Activated CD4-positive, alpha-beta memory T cell treated with anti-CD3 and anti-CD28 coated beads for 36 hours (primary cell): ENCODE measurements around the gene MICAL3. TPM values are rescaled to one million over a fixed set of nuclear protein-coding genes. Genes with fewer than 3 reads are reported as not detected.
"Not testable (repeated sequence)": the region's sequence is repeated elsewhere in the genome, so short reads cannot be mapped to it uniquely, and the experiment has no call there.

ENCODE experiments used
- CTCF ChIA-PET: fragments of 350-600 bp; sonication (Branson Sonifier 250); formaldehyde crosslinking; loops from one replicate; lab custom pipeline; 2021; ENCODE audit warnings: antibody characterized with exemption, inconsistent platforms; lab: Charles Lee
- POLR2A ChIA-PET: fragments of 350-600 bp; sonication (Branson Sonifier 250); formaldehyde crosslinking; loops from one replicate; lab custom pipeline; 2021; ENCODE audit warnings: antibody characterized with exemption; lab: Charles Lee
- DNase-seq: peaks from one replicate; pipeline ENCODE4 v3.0.0-alpha.2; 2020
- H3K27ac Mint-ChIP-seq: one replicate; pipeline ENCODE4 v1.8.0; 2021; ENCODE audit warnings: mixed read lengths
- H3K27me3 Mint-ChIP-seq: one replicate; pipeline ENCODE4 v1.8.0; 2021; ENCODE audit warnings: mixed read lengths
- H3K36me3 Mint-ChIP-seq: one replicate; pipeline ENCODE4 v1.8.0; 2021; ENCODE audit warnings: mixed read lengths
- H3K4me1 Mint-ChIP-seq: one replicate; pipeline ENCODE4 v1.8.0; 2021; ENCODE audit warnings: low read depth, mixed read lengths
- H3K4me3 Mint-ChIP-seq: one replicate; pipeline ENCODE4 v1.8.0; 2021; ENCODE audit warnings: mild to moderate bottlenecking, mixed read lengths
- H3K9me3 Mint-ChIP-seq: one replicate; pipeline ENCODE4 v1.8.0; 2021; ENCODE audit warnings: mixed read lengths
- intact Hi-C: fragments of 100-400 bp; cut with micrococcal nuclease; formaldehyde crosslinking; loops from one replicate; pipeline ENCODE4 v1.15.1; 2023
- total RNA-seq, 2 experiments: library from RNA; stranded (reverse); gene quantifications; one replicate each; pipeline ENCODE4 v1.2.3, GENCODE V29; 2021

MICAL3 gene
- total RNA-seq, 2 experiments from 2014 or later = 29.7 to 37.2 TPM

DNA sequence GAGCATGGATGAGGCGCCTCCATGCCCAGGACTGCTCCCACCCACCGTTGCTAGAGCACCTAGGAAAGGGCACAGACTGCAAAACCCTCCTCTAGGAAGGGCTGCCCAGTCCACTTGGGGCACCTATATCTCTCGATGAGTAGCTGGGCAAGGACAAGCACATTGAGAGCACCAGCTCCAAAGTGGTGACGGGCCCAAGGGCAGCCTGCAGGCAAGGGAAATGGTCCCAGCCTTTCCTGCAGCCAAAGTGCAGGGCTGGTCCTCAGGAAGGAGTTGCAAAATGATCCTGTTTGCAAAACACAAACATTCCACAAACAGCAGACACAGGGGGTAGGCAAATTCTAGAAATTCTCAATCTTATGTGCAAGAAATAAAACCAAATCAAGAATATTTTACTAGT, 32.4 kb downstream of the MICAL3 start:
- H3K27me3 Mint-ChIP-seq, POLR2A ChIA-PET, H3K36me3 Mint-ChIP-seq, H3K9me3 Mint-ChIP-seq, intact Hi-C loops, H3K4me3 Mint-ChIP-seq, DNase-seq, CTCF ChIA-PET, H3K27ac Mint-ChIP-seq: not testable (repeated sequence)
- H3K4me1 Mint-ChIP-seq = peaks cover 32% of the 10 kb centered on the region

DNA sequence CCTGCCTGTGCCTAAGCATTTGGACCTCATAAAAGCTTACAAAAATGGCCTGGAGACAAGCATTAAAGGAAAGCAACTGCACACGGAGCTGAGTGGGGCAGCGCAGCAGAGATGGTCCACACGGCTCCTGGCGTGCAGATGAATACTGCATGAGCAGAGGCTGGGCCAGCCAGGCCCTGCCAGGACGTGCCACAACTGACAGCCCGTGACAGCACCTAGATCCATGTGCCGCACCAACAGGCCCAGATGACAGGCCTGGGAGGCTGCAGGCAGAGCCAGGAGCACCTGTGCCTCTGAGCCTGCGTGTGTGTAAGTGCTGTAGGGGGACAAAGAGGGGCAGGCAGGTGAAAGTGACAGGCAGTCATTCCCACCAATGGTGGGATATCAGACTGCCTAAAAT, 33.4 kb downstream of the MICAL3 start:
- intact Hi-C loops = no loop called here
- Mint-ChIP-seq H3K9me3 (no peaks in the 10 kb centered on the region), H3K4me1 (peaks cover 26% of the 10 kb centered on the region), H3K27me3 (no peaks in the 10 kb centered on the region), H3K27ac (no peak overlapping the region), H3K4me3 (no peak overlapping the region), H3K36me3 (no peaks in the 10 kb centered on the region)
- no peak for DNase-seq
- ChIA-PET CTCF (no interaction called here), POLR2A (no interaction called here)

DNA sequence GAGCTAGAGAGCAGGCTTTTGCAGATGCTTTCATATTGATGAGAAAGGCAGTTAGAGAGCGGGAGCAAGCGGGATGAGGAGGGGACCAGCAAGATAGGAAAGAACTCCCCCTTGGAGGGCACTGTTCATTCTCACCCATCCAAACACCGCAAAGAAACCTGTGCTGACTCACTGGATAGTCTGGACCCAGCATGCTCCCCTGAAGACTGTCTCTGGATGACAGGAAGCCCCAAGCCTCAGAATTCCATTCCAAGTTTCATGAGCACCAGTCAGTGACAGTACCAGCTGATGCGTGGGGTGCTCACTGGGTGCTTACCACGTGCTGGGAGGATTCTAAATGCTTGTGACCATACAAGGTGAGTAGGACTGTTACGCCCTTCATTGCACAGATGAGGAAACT, 34.2 kb downstream of the MICAL3 start:
- DNase-seq = no peak
- intact Hi-C loops = no loop called here
- no peaks in the 10 kb centered on the region for H3K27me3 Mint-ChIP-seq
- POLR2A ChIA-PET = no interaction called here
- H3K4me3 Mint-ChIP-seq = no peak overlapping the region
- H3K4me1 Mint-ChIP-seq = peaks cover 28% of the 10 kb centered on the region
- no peaks in the 10 kb centered on the region for H3K36me3 Mint-ChIP-seq
- H3K9me3 Mint-ChIP-seq = no peaks in the 10 kb centered on the region
- no peak overlapping the region for H3K27ac Mint-ChIP-seq
- CTCF ChIA-PET = no interaction called here

DNA sequence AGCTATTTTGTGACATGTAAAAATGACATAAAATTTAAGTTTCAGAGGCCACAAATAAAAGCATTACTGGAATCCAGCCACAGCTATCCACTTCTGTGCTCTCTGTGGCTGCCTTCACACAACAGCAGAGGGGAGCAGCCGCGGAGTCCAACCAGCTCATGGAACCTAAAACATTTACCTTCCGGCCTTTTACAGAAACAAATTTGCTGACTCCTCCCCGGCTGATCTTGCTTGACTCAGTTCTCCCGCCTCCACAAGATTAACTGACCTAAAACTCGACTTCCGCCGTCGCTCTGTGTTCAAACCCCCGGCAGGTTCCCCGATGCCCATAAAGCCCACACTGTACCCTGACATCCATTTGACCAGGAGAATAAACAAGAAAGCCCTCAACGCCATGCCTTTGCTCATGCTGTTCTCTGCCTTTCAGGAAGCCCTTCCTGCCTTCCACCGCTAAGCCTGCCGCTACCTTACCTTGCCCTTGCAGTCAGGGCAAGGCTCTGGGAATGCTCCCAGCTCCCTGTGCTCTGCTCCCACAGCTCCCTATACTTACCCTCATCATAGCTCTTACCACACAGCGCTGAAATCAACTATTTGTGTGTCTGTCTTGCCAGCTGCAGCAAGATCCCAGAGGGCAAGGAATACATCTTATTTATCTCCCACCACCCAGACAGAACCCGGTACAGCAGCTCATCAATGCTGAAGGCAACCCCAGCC, 35.4 kb downstream of the MICAL3 start:
- Mint-ChIP-seq H3K4me1 (peaks cover 27% of the 10 kb centered on the region), H3K27ac (peak overlapping the region; percentile 4), H3K9me3 (no peaks in the 10 kb centered on the region), H3K27me3 (no peaks in the 10 kb centered on the region), H3K36me3 (no peaks in the 10 kb centered on the region), H3K4me3 (no peak overlapping the region)
- CTCF ChIA-PET = interaction anchor here (0.7 kb wide), 1 partner anchor 36 kb away, joined by 3 read pairs; the partner anchor contains the start of gene MICAL3
- intact Hi-C loops = no loop called here
- DNase-seq = no peak
- POLR2A ChIA-PET = interaction anchor here (0.6 kb wide), 1 partner anchor 58 kb away, joined by 3 read pairs; no protein-coding TSS in a partner anchor

GRCh38 chr22:17985606-17986005, 38.8 kb downstream of the MICAL3 start:
- Mint-ChIP-seq H3K36me3 (peaks cover under 1% of the 10 kb centered on the region), H3K4me3 (no peak overlapping the region), H3K9me3 (no peaks in the 10 kb centered on the region), H3K4me1 (peaks cover 40% of the 10 kb centered on the region), H3K27me3 (no peaks in the 10 kb centered on the region), H3K27ac (no peak overlapping the region)
- no peak for DNase-seq
- ChIA-PET CTCF (no interaction called here), POLR2A (no interaction called here)
- intact Hi-C loops = no loop called here

- H3K4me3 Mint-ChIP-seq, H3K36me3 Mint-ChIP-seq, H3K27ac Mint-ChIP-seq, H3K27me3 Mint-ChIP-seq, H3K9me3 Mint-ChIP-seq, CTCF ChIA-PET, POLR2A ChIA-PET, DNase-seq, intact Hi-C loops: not testable (repeated sequence)
- H3K4me1 Mint-ChIP-seq = peaks cover 44% of the 10 kb centered on the region
These were observed 39.3 kb downstream of the MICAL3 start for GRCh38 chr22:17985071-17985470.

GRCh38 chr22:17984114-17984513, 40.2 kb downstream of the MICAL3 start:
- no peak for DNase-seq
- H3K4me1 Mint-ChIP-seq = peaks cover 40% of the 10 kb centered on the region
- no peak overlapping the region for H3K4me3 Mint-ChIP-seq
- intact Hi-C loops = loop anchor here (1.0 kb wide), 1 partner anchor 12 kb away; no protein-coding TSS in a partner anchor
- H3K9me3 Mint-ChIP-seq = no peaks in the 10 kb centered on the region
- CTCF ChIA-PET = no interaction called here
- peaks cover 2% of the 10 kb centered on the region for H3K36me3 Mint-ChIP-seq
- POLR2A ChIA-PET = no interaction called here
- H3K27ac Mint-ChIP-seq = no peak overlapping the region
- H3K27me3 Mint-ChIP-seq = no peaks in the 10 kb centered on the region

DNA sequence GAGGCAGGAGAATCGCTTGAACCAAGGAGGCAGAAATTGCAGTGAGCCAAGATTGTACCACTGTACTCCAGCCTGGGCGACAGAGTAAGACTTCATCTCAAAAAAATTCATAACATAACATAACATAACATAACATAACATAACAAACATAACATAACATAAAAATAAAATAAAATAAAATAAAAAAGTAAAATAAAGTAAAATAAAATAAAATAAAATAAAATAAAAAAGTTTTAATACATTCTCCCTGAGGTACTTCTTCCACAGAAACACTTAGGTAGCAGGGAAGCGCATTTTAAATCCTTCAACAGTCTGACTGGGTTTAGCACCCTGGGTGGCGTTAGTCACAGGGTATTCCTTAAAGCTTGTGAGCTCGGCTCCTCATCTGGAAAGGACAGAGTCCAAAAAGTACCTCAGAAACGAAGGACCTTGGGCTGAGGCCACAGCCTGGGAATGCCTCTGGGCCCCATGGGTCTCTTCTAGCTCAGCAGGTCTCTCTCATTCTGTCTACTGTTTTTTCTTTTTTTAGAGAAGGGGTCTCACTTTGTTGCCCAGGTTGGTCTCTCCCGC, 41.7 kb downstream of the MICAL3 start:
- peaks cover 2% of the 10 kb centered on the region for H3K36me3 Mint-ChIP-seq
- POLR2A ChIA-PET = no interaction called here
- no peak overlapping the region for H3K27ac Mint-ChIP-seq
- peaks cover 32% of the 10 kb centered on the region for H3K4me1 Mint-ChIP-seq
- CTCF ChIA-PET = no interaction called here
- intact Hi-C loops = no loop called here
- no peak for DNase-seq
- H3K27me3 Mint-ChIP-seq = no peaks in the 10 kb centered on the region
- H3K9me3 Mint-ChIP-seq = no peaks in the 10 kb centered on the region
- H3K4me3 Mint-ChIP-seq = no peak overlapping the region

GRCh38 chr22:17981497-17981896, 42.9 kb downstream of the MICAL3 start:
- ChIA-PET CTCF (no interaction called here), POLR2A (no interaction called here)
- H3K4me1 Mint-ChIP-seq = peaks cover 35% of the 10 kb centered on the region
- no peaks in the 10 kb centered on the region for H3K27me3 Mint-ChIP-seq
- H3K36me3 Mint-ChIP-seq = peaks cover 2% of the 10 kb centered on the region
- H3K4me3 Mint-ChIP-seq = no peak overlapping the region
- no peaks in the 10 kb centered on the region for H3K9me3 Mint-ChIP-seq
- DNase-seq = no peak
- no peak overlapping the region for H3K27ac Mint-ChIP-seq
- intact Hi-C loops = loop anchor here (2.0 kb wide), 1 partner anchor 19 kb away; no protein-coding TSS in a partner anchor

DNA sequence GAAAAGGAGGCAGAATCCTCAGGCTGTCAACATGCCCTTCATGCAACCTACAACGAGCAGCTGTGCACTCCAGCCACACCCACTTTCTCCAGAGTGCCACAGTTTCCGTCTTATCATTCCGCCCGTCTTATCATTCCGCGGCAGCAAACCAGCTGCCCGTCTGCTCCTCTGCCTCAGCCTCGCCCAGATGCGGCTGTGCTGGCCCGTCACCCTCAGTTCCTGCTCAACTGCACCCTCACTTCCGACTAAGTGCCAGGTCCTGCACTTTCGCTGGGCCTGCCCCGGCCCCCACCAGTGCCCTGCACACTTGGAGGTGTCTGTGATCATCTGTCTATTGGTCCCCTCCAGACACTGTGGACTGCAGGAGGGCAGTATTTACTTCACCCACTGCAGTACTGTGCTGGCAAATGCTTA, 43.7 kb downstream of the MICAL3 start:
- Mint-ChIP-seq H3K4me1 (peaks cover 33% of the 10 kb centered on the region), H3K27ac (no peak overlapping the region), H3K27me3 (no peaks in the 10 kb centered on the region), H3K9me3 (no peaks in the 10 kb centered on the region), H3K4me3 (peak overlapping the region; percentile 36), H3K36me3 (peaks cover 2% of the 10 kb centered on the region)
- CTCF ChIA-PET = no interaction called here
- intact Hi-C loops = loop anchor here (2.0 kb wide), 1 partner anchor 20 kb away; no protein-coding TSS in a partner anchor
- DNase-seq = peak; percentile 71
- POLR2A ChIA-PET = no interaction called here

GRCh38 chr22:17980015-17980590, 44.3 kb downstream of the MICAL3 start:
- Mint-ChIP-seq H3K9me3 (no peaks in the 10 kb centered on the region), H3K4me1 (peaks cover 32% of the 10 kb centered on the region), H3K27ac (no peak overlapping the region), H3K36me3 (peaks cover 2% of the 10 kb centered on the region), H3K4me3 (no peak overlapping the region), H3K27me3 (no peaks in the 10 kb centered on the region)
- ChIA-PET POLR2A (no interaction called here), CTCF (no interaction called here)
- DNase-seq = no peak
- intact Hi-C loops = loop anchor here (2.0 kb wide), 1 partner anchor 21 kb away; no protein-coding TSS in a partner anchor

DNA sequence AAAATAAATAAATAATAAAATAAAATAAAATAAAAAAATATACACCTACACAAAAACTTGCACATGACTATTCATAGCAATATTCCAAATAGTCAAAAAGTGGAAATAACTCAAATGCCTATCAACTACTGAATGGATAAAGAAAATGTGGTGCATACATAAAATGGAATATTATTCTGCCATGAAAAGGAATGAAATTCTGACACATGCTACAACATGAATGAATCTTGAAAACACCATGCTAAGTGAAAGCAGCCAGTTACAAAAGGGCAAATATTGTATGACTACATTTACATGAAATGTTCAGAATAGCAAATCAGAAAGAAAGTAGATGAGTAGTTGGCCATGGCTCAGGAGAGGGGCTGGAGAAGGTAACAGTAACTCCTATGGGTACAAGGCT, 46.3 kb downstream of the MICAL3 start:
- ChIA-PET POLR2A (no interaction called here), CTCF (no interaction called here)
- no peak for DNase-seq
- Mint-ChIP-seq H3K27me3 (no peaks in the 10 kb centered on the region), H3K36me3 (peaks cover 2% of the 10 kb centered on the region), H3K9me3 (no peaks in the 10 kb centered on the region), H3K4me3 (no peak overlapping the region), H3K27ac (no peak overlapping the region), H3K4me1 (peaks cover 23% of the 10 kb centered on the region)
- intact Hi-C loops = loop anchor here (10.0 kb wide), 1 partner anchor 47 kb away; the partner anchor contains the start of gene MICAL3
